Measurements from ENCODE around the gene RSBN1. TPM values are rescaled to one million over a fixed set of nuclear protein-coding genes. Genes with fewer than 3 reads are reported as not detected.
A peak's percentile ranks its signal among the peaks of the same experiment; 100 is the strongest.

RSBN1 gene
- total and polyA plus RNA-seq, 9 of the 15 experiments (the other 6 are each of a cell fraction or from before 2014, with no cell fraction given), result 4.5 to 24.3 (median 13.0) TPM

DNA sequence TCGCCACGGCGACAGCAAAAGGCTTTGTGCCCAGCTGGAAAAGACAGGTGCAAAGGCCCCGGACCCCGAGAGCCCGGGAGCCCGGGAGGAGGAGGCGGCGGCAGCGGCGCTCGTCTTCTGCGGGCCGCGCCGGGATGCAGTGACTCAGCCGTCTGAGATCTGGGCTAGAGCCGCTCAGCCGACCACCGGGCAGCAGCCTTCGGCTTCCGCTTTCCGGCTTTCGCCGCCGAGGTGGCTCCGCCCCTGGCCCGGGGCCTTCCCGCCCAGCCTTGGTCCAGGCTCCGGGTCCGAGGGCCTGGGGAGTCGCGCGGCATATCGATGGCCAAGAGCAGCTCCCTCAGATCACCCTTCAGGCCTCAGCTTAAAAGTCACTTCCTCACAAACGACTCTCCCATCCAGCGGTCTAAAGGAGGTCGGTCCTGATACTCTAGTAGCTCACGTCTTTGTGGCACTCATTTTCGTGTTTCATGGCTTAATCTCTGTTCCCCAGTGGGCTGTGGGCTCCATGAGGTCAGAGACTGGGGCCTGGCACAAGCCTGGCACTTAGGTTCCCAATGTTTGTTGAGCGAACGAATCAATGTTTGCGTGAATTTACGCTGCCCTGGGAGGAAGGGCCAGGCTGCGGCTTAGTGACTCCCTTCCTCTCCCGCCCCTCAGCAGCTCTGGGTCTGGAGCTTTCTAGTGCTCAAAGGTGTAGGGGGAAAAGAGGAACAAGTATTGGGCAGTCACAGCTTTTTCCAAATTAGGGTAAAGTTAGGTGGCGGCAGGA lies 52.8 kb downstream of the RSBN1 start, which contains the start of gene PHTF1 (continued):
- TF ChIP-seq ZBTB40 (IDR thresholded peaks at IDR 0.05) (peak; percentile 62; the same call in 1 of the 2 replicates), ZBTB40 (CRISPR knock-in tag; IDR thresholded peaks at IDR 0.05) (no peak), YY1 (IDR thresholded peaks at IDR 0.05; ENCODE audit: borderline replicate concordance in 1 of 3, control insufficient read depth in 1 of 3, extremely low read depth in 1 of 3, insufficient read depth in 3 of 3, insufficient read length in 1 of 3, insufficient replicate concordance in 2 of 3, low read depth in 1 of 3, low read length in 2 of 3) (peak in 1 of 3 experiments; percentile 43), EWSR1 (IDR thresholded peaks at IDR 0.05; ENCODE audit: borderline replicate concordance, low read depth, partially characterized antibody) (no peak), PRPF4 (IDR thresholded peaks at IDR 0.05; ENCODE audit: insufficient read depth, low read depth, low read length, poor library complexity, severe bottlenecking) (peak; percentile 63), KLF13 (tag; IDR thresholded peaks at IDR 0.05; ENCODE audit: borderline replicate concordance, low read depth) (no peak; the same call in 1 of the 2 replicates), POLR2AphosphoS5 (IDR thresholded peaks at IDR 0.05; ENCODE audit: control insufficient read depth, insufficient read depth, low read depth, low read length) (peak; percentile 92), COPS2 (conservative IDR thresholded peaks at IDR 0.05) (no peak), NONO (IDR thresholded peaks at IDR 0.05; ENCODE audit: low read depth in 2 of 2, low read length in 1 of 2) (peak; percentile 6 to 62; a peak in 2 of 4 replicates), HDAC6 (IDR thresholded peaks at IDR 0.05; ENCODE audit: low read depth, low read length) (no peak), SMARCB1 (IDR thresholded peaks at IDR 0.05; ENCODE audit: insufficient read length, low read depth) (no peak), GTF2E2 (tag; IDR thresholded peaks at IDR 0.05) (peak; percentile 80)
- TF ChIP-seq, protein P1, sequence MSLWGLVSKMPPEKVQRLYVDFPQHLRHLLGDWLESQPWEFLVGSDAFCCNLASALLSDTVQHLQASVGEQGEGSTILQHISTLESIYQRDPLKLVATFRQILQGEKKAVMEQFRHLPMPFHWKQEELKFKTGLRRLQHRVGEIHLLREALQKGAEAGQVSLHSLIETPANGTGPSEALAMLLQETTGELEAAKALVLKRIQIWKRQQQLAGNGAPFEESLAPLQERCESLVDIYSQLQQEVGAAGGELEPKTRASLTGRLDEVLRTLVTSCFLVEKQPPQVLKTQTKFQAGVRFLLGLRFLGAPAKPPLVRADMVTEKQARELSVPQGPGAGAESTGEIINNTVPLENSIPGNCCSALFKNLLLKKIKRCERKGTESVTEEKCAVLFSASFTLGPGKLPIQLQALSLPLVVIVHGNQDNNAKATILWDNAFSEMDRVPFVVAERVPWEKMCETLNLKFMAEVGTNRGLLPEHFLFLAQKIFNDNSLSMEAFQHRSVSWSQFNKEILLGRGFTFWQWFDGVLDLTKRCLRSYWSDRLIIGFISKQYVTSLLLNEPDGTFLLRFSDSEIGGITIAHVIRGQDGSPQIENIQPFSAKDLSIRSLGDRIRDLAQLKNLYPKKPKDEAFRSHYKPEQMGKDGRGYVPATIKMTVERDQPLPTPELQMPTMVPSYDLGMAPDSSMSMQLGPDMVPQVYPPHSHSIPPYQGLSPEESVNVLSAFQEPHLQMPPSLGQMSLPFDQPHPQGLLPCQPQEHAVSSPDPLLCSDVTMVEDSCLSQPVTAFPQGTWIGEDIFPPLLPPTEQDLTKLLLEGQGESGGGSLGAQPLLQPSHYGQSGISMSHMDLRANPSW (CRISPR knock-in tag; IDR thresholded peaks at IDR 0.05), result peak; percentile 94; the same call in 1 of the 2 replicates
